ENCODE results near the gene NXF1.

The NXF1 gene

DNA sequence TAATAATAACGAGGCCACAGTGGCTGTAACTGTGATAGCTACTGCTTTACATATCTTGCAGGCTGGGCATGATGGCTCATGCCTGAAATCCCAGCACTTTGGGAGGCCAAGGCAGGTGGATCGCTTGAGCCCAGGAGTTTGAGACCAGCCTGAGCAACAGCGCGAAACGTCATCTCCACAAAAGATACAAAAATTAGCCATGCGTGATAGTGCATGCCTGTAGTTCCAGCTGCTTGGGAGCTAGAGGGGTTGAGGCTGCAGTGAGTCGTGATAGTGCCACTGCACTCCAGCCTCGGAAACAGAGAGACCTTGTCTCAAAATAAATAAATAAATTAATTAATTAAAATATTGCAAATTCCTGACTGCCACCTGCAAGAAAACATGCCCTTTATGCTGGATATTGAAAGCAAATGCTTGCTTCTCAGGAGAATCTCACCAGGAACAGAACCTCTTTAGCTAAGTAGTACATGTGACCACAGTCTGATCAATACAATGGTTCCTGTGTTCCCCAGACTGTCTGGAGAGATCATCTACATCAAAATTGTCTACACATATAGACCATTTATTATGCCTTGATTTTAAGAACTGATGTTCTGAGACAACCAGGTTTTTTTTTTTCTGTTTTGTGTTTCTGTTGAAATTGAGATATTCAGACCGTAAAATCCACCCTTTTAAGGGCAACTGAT is 57.6 kb downstream of the NXF1 start:
- Histone ChIP-seq H3K27ac (no peak overlapping the region), H3K4me1 (ENCODE audit: low read depth, poor library complexity, severe bottlenecking) (no peaks in the 10 kb centered on the region), H3K9ac (no peak overlapping the region), H2AFZ (ENCODE audit: low read depth) (no peak overlapping the region), H4K20me1 (ENCODE audit: insufficient read depth) (no peaks in the 10 kb centered on the region), H3K79me2 (ENCODE audit: insufficient read depth, low read depth) (no peaks in the 10 kb centered on the region), H3K4me3 (IDR thresholded peaks at IDR 0.05; ENCODE audit: insufficient read depth, low read depth, low read length) (no peak overlapping the region), H3K4me2 (no peak overlapping the region), H3K27me3 (ENCODE audit: insufficient read depth, low read depth) (no peaks in the 10 kb centered on the region), H3K36me3 (ENCODE audit: insufficient read depth) (no peaks in the 10 kb centered on the region)
- TF ChIP-seq, protein P1, sequence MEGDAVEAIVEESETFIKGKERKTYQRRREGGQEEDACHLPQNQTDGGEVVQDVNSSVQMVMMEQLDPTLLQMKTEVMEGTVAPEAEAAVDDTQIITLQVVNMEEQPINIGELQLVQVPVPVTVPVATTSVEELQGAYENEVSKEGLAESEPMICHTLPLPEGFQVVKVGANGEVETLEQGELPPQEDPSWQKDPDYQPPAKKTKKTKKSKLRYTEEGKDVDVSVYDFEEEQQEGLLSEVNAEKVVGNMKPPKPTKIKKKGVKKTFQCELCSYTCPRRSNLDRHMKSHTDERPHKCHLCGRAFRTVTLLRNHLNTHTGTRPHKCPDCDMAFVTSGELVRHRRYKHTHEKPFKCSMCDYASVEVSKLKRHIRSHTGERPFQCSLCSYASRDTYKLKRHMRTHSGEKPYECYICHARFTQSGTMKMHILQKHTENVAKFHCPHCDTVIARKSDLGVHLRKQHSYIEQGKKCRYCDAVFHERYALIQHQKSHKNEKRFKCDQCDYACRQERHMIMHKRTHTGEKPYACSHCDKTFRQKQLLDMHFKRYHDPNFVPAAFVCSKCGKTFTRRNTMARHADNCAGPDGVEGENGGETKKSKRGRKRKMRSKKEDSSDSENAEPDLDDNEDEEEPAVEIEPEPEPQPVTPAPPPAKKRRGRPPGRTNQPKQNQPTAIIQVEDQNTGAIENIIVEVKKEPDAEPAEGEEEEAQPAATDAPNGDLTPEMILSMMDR (conservative IDR thresholded peaks at IDR 0.05; ENCODE audit: low read depth, low read length) = no peak

Data from KMS-11 (cell line).